ENCODE results near the gene RAMACL. TPM values are rescaled to one million over a fixed set of nuclear protein-coding genes. Genes with fewer than 3 reads are reported as not detected.
A peak's percentile ranks its signal among the peaks of the same experiment; 100 is the strongest.

Gene RAMACL
- total RNA-seq, 1 experiment from 2014 or later, result 0.28 TPM

GRCh38 chr6:166556863-166557322 is 29.6 kb downstream of the RAMACL start:
- Histone ChIP-seq H3K79me2 (ENCODE audit: insufficient read depth, low read length) (peaks cover 4% of the 10 kb centered on the region; the same call in 1 of the 2 replicates), H3K4me2 (ENCODE audit: insufficient read depth, insufficient read length, low read length) (no peak overlapping the region), H2BK12ac (ENCODE audit: insufficient read length, low read depth, low read length) (no peak overlapping the region), H3K23me2 (ENCODE audit: insufficient read length, low read depth, low read length, poor library complexity, severe bottlenecking) (no peaks in the 10 kb centered on the region), H3K9me3 (ENCODE audit: control insufficient read depth, low read depth, low read length) (no peaks in the 10 kb centered on the region), H2BK20ac (ENCODE audit: low read depth, low read length, poor library complexity, severe bottlenecking) (no peak overlapping the region), H3K56ac (ENCODE audit: insufficient read length, low read depth, low read length) (no peak overlapping the region), H4K5ac (ENCODE audit: insufficient read length, low read depth, low read length) (no peak overlapping the region), H2BK5ac (ENCODE audit: insufficient read length, low read length) (no peak overlapping the region), H4K20me1 (ENCODE audit: control insufficient read depth, insufficient read depth, insufficient read length) (no peaks in the 10 kb centered on the region), H3K18ac (ENCODE audit: insufficient read length, low read depth, low read length) (no peak overlapping the region), H3K4me1 (ENCODE audit: insufficient read depth, low read length) (peaks cover 6% of the 10 kb centered on the region; the same call in 1 of the 2 replicates), H3K23ac (ENCODE audit: insufficient read length, low read depth, low read length) (no peak overlapping the region), H3K79me1 (ENCODE audit: insufficient read depth, low read depth, low read length, poor library complexity, severe bottlenecking) (no peaks in the 10 kb centered on the region), H4K91ac (ENCODE audit: insufficient read length, low read depth, low read length) (no peak overlapping the region), H3T11ph (ENCODE audit: low read length) (no peak overlapping the region), H2BK15ac (ENCODE audit: low read depth, low read length) (no peak overlapping the region), H2BK120ac (ENCODE audit: low read depth, low read length, poor library complexity, severe bottlenecking) (no peak overlapping the region), H3K4ac (ENCODE audit: low read depth, low read length) (no peak overlapping the region), H3K27me3 (ENCODE audit: insufficient read depth, low read length) (no peaks in the 10 kb centered on the region), H2AFZ (ENCODE audit: low read length) (no peak overlapping the region), H2AK5ac (ENCODE audit: insufficient read length, low read length) (no peak overlapping the region), H3K9ac (ENCODE audit: extremely low read depth, insufficient read length, low read length) (no peak overlapping the region), H3K14ac (ENCODE audit: insufficient read depth, low read length) (no peak overlapping the region), H3K27ac (ENCODE audit: insufficient read length, low read depth, low read length) (no peak overlapping the region), H4K8ac (replicated peaks; ENCODE audit: insufficient read length, low read depth, low read length) (no peak overlapping the region)
- peaks cover 2% of the 10 kb centered on the region; the same call in 1 of the 2 replicates for H3K27me3 Mint-ChIP-seq (ENCODE audit: low read depth)
- no CpG with 5 or more reads among the region's 16 CpGs for WGBS (ENCODE audit: extremely low coverage, insufficient read length, low lambda C conversion rate)
- H3K4me3 Mint-ChIP-seq, result peak overlapping the region in 1 of 2 experiments; percentile 11; a peak in 2 of 5 replicates
- no peaks in the 10 kb centered on the region; a peak in 1 of 7 replicates for H3K36me3 Mint-ChIP-seq (ENCODE audit: insufficient read depth in 1 of 3, low read depth in 3 of 3)
- H3K27ac Mint-ChIP-seq, result peak overlapping the region in 1 of 3 experiments; percentile 73; a peak in 1 of 7 replicates
- no peak for DNase-seq
- no peaks in the 10 kb centered on the region; a peak in 1 of 5 replicates for H3K9me3 Mint-ChIP-seq
- peaks cover 33 to 38% of the 10 kb centered on the region in 2 experiments for H3K4me1 Mint-ChIP-seq
- no peak for TF ChIP-seq CTCF (conservative IDR thresholded peaks at IDR 0.05)

All from H9 (cell line).